Left lung (tissue), 10 donors: ENCODE data around the gene PIGH. TPM values are rescaled to one million over a fixed set of nuclear protein-coding genes. Genes with fewer than 3 reads are reported as not detected.
"Not testable (repeated sequence)": the region's sequence is repeated elsewhere in the genome, so short reads cannot be mapped to it uniquely, and the experiment has no call there.

Experiments
- ATAC-seq: fragments of 200-7000 bp; cut with Tn5 transposase; one replicate; pipeline ENCODE4 v1.9.1; 2020; ENCODE audit warnings: moderate library complexity
- DNase-seq, 4 donors: peaks; one replicate each; pipeline ENCODE4 v3.0.0-alpha.2; 2013 to 2020
- H3K27ac ChIP-seq, 2 donors: fragments of 200-600 bp; sonication (generic) in 1 of 2; one replicate each; pipeline versions ENCODE4 v1.5.0 to v1.8.0; 2020 to 2021
- H3K27me3 ChIP-seq, 2 donors: fragments of 200-600 bp; sonication (generic) in 1 of 2; one replicate each; pipeline versions ENCODE4 v1.5.0 to v1.8.0; 2020 to 2021
- H3K36me3 ChIP-seq, 2 donors: fragments of 200-600 bp; sonication (generic) in 1 of 2; one replicate each; pipeline versions ENCODE4 v1.5.0 to v1.8.0; 2020 to 2021
- H3K4me1 ChIP-seq, 2 donors: fragments of 200-600 bp; one replicate each; pipeline ENCODE4 v1.8.0; 2021
- H3K4me3 ChIP-seq, 2 donors: fragments of 200-600 bp; sonication (generic) in 1 of 2; one replicate each; pipeline versions ENCODE4 v1.5.0 to v1.8.0; 2020 to 2021; ENCODE audit warnings: mild to moderate bottlenecking in 1 of 2
- H3K9me3 ChIP-seq, 2 donors: fragments of 200-600 bp; sonication (generic) in 1 of 2; one replicate each; pipeline versions ENCODE4 v1.5.0 to v1.8.0; 2020 to 2021
- CTCF ChIP-seq, 2 donors: fragments of 200-600 bp; sonication (generic) in 1 of 2; IDR thresholded peaks; one replicate each; pipeline versions ENCODE4 v1.5.0 to v1.8.0; 2021; ENCODE audit warnings: antibody characterized with exemption in 2 of 2
- intact Hi-C, 2 donors: fragments of 100-400 bp; cut with DNase I; formaldehyde crosslinking; loops; one replicate each; pipeline versions ENCODE4 v1.11.2 to v1.14.2; 2022
- polyA plus RNA-seq, 6 donors: library from polyadenylated mRNA; unstranded; fragments of 120-200 nt; gene quantifications; one replicate each; pipeline ENCODE4 v1.2.1, GENCODE V29; 2013; ENCODE audit not compliant: insufficient read length in 6 of 6
- total RNA-seq, 2 donors: library from RNA; stranded (reverse); fragmentation: NEBNext Ultra II Directional; extraction: Animal tissue kit (Norgen Biotek cat#: 25700); gene quantifications; one replicate each; pipeline ENCODE4 v1.2.1, GENCODE V29; 2021
- donor health status: DM: no; HTN: yes; CAD: no.
- donor health status: DM: no; HTN: no; CAD: no.

Gene PIGH
- total and polyA plus RNA-seq, 8 donors = 12.8 to 28.6 (median 23.1) TPM

DNA sequence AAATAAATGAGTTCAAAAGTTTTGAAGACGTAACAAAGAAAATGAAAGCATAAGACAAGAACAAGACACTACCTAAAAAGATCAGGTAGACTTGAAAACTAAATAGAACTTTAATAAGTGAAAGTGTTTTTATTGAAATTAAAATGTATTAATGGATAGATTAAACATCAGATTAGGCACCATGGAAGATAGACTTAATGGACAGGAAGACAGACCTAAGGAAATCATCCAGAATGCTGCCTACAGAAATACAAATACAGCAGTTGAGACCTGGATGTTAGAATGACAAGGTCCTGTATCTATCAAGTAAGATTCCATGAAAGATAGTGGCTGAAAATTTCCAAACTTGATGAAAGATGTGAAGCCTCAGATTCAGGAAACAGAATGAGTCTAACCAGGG lies 55.5 kb downstream of the PIGH start:
- no peak for TF ChIP-seq CTCF (IDR thresholded peaks at IDR 0.05)

GRCh38 chr14:67542620-67543019 lies 57.4 kb downstream of the PIGH start:
- DNase-seq, H3K4me1 ChIP-seq, H3K27ac ChIP-seq, intact Hi-C loops, ATAC-seq, H3K36me3 ChIP-seq, H3K4me3 ChIP-seq, H3K9me3 ChIP-seq: not testable (repeated sequence)
- H3K27me3 ChIP-seq = peaks cover 0 to 41% of the 10 kb centered on the region in 2 donors

More for the DNA sequence above, 55.5 kb downstream of the PIGH start:
- no peaks in the 10 kb centered on the region for H3K9me3 ChIP-seq
- H3K4me1 ChIP-seq = no peaks in the 10 kb centered on the region
- H3K27me3 ChIP-seq = peaks cover 0 to 38% of the 10 kb centered on the region in 2 donors
- H3K36me3 ChIP-seq = no peaks in the 10 kb centered on the region
- H3K4me3 ChIP-seq = no peak overlapping the region
- DNase-seq (no peak), ATAC-seq (no peak)
- intact Hi-C loops = no loop called here
- no peak overlapping the region for H3K27ac ChIP-seq

DNA sequence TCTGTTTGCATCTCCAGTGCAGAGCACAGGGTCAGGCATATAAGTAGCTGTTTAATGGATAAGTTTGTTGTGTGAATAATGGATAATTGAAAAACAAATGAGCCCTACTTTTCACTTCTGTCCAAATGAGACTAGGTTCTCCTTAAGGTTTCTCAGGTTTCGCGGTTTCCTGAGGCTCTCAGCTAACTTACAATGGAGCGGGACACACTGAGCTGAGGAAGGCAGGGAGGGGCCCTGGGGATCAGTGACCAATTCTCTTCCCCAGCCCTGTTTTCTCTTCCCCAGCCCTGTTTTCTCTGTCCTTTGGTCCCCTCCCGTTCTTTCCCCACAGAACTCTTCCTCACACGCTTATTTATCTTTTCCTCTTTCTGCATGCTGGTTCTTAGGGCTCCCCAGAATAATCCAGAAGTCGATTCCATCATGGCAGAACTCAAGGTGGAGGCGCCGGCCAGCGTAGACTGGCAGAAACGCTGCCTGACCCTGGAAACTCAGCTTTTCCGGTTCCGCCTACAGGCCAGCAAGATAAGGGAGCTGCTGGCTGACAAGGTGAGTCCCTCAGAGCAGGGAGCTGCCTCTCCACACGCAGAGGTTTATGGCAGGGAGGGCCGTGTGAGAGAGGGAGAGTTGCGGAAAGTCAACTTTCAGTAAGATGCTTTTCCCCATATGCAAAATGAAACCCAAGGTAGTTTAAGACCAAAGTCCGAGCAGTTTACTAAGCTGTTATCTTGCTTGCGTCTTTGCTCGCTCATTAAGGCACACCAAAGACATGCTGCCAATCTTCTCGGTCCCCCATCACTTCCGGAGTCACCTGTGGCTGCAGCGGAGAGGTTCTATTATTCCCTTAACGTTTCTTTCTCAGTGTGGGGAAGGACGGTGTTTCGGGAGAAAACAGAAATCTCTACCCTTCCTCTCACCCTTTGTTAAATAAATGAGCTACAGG lies 58.4 kb downstream of the PIGH start:
- Histone ChIP-seq H3K4me3 (no peak overlapping the region), H3K27me3 (peaks cover 0 to 41% of the 10 kb centered on the region in 2 donors), H3K36me3 (no peaks in the 10 kb centered on the region), H3K4me1 (no peaks in the 10 kb centered on the region), H3K27ac (no peak overlapping the region), H3K9me3 (no peaks in the 10 kb centered on the region)
- intact Hi-C loops = no loop called here
- ATAC-seq (no peak), DNase-seq (no peak)
- TF ChIP-seq CTCF (IDR thresholded peaks at IDR 0.05) = no peak

Other genes starting within 250 kb of the PIGH start
- 100 to 1,000 TPM in 1 of 2 donors, 10 to 100 TPM in 1; 84.1 to 107 TPM for gene ATP6V1D, start 240.5 kb downstream of the PIGH start, total RNA-seq
- 100 to 1,000 TPM in 1 of 6 donors, 10 to 100 TPM in 5; 71.4 to 109 (median 85.1) TPM for gene ATP6V1D, start 240.5 kb downstream of the PIGH start, polyA plus RNA-seq
- 10 to 100 TPM; 64.0 to 99.4 TPM for gene EIF2S1, start 239.9 kb downstream of the PIGH start, total RNA-seq
- 10 to 100 TPM; 76.6 to 89.9 (median 84.9) TPM for gene EIF2S1, start 239.9 kb downstream of the PIGH start, polyA plus RNA-seq
- gene PLEK2, start 188.1 kb downstream of the PIGH start, total RNA-seq = 1 to 10 TPM; 2.8 to 4.2 TPM
- 1 to 10 TPM; 3.2 to 6.7 (median 5.8) TPM for gene PLEK2, start 188.1 kb downstream of the PIGH start, polyA plus RNA-seq
- 1 to 10 TPM; 3.1 to 7.7 TPM for gene TMEM229B, start 111.5 kb downstream of the PIGH start, total RNA-seq
- gene TMEM229B, start 111.5 kb downstream of the PIGH start, polyA plus RNA-seq = under 1 TPM; 0.39 to 0.83 (median 0.73) TPM
- 1 to 10 TPM; 1.2 to 2.7 TPM for gene PLEKHH1, start 67.0 kb downstream of the PIGH start, total RNA-seq
- gene PLEKHH1, start 67.0 kb downstream of the PIGH start, polyA plus RNA-seq = 10 to 100 TPM in 5 of 6 donors, 1 to 10 TPM in 1; 10.0 to 19.2 (median 15.5) TPM
- 10 to 100 TPM in 1 of 2 donors, 1 to 10 TPM in 1; 6.0 to 14.8 TPM for gene ARG2, start 19.7 kb upstream of the PIGH start, total RNA-seq
- gene ARG2, start 19.7 kb upstream of the PIGH start, polyA plus RNA-seq = 1 to 10 TPM; 1.9 to 3.9 (median 2.8) TPM
- 100 to 1,000 TPM in 1 of 2 donors, 10 to 100 TPM in 1; 97.6 to 123 TPM for gene VTI1B, start 74.4 kb upstream of the PIGH start, total RNA-seq
- gene VTI1B, start 74.4 kb upstream of the PIGH start, polyA plus RNA-seq = 10 to 100 TPM; 79.1 to 87.4 (median 86.2) TPM
- 10 to 100 TPM; 69.0 to 97.1 TPM for gene RDH11, start 95.5 kb upstream of the PIGH start, total RNA-seq
- 10 to 100 TPM; 60.6 to 69.2 (median 66.7) TPM for gene RDH11, start 95.5 kb upstream of the PIGH start, polyA plus RNA-seq
- under 1 TPM; 0.12 to 0.16 TPM for gene RDH12, start 101.6 kb upstream of the PIGH start, total RNA-seq
- gene RDH12, start 101.6 kb upstream of the PIGH start, polyA plus RNA-seq = 1 to 10 TPM in 3 of 6 donors, under 1 TPM in 3; 0.32 to 1.2 (median 0.88) TPM
- 10 to 100 TPM; 33.7 to 47.8 TPM for gene ZFYVE26, start 216.3 kb upstream of the PIGH start, total RNA-seq
- gene ZFYVE26, start 216.3 kb upstream of the PIGH start, polyA plus RNA-seq = 10 to 100 TPM; 15.9 to 19.8 (median 16.9) TPM
- gene RAD51B, start 219.5 kb upstream of the PIGH start, total RNA-seq = 10 to 100 TPM; 18.3 TPM
- gene RAD51B, start 219.5 kb upstream of the PIGH start, polyA plus RNA-seq = 10 to 100 TPM; 10.8 to 15.7 (median 12.4) TPM